ENCODE data around the gene CYBA.

The CYBA gene

GRCh38 chr16:88631920-88632586 is 18.8 kb downstream of the CYBA start:
- DNase-seq (ENCODE audit: low read depth in 2 of 2) = no peak

GRCh38 chr16:88631384-88631783 is 19.5 kb downstream of the CYBA start:
- no peak for DNase-seq (ENCODE audit: low read depth in 2 of 2)

- DNase-seq (ENCODE audit: low read depth in 2 of 2) = no peak
Observed at GRCh38 chr16:88630941-88631340, 19.9 kb downstream of the CYBA start.

- no peak for DNase-seq (ENCODE audit: low read depth in 2 of 2)
Observed at GRCh38 chr16:88630433-88630832, 20.4 kb downstream of the CYBA start.

- DNase-seq (ENCODE audit: low read depth in 2 of 2) = no peak
Observed at GRCh38 chr16:88629835-88630234, 21.0 kb downstream of the CYBA start.

- no peak for DNase-seq (ENCODE audit: low read depth in 2 of 2)
Observed at GRCh38 chr16:88628512-88628974, 22.3 kb downstream of the CYBA start.

GRCh38 chr16:88627531-88628411 is 23.1 kb downstream of the CYBA start:
- DNase-seq (ENCODE audit: low read depth in 2 of 2) = no peak

- no peak for DNase-seq (ENCODE audit: low read depth in 2 of 2)
Observed at GRCh38 chr16:88626646-88627045, 24.2 kb downstream of the CYBA start.

GRCh38 chr16:88624977-88625576 is 25.8 kb downstream of the CYBA start:
- no peak for DNase-seq (ENCODE audit: low read depth in 2 of 2)

- DNase-seq (ENCODE audit: low read depth in 2 of 2) = no peak
Observed at GRCh38 chr16:88624481-88624880, 26.4 kb downstream of the CYBA start.

- DNase-seq (ENCODE audit: low read depth in 2 of 2) = no peak
Observed at GRCh38 chr16:88623858-88624257, 27.0 kb downstream of the CYBA start.

- no peak for DNase-seq (ENCODE audit: low read depth in 2 of 2)
Observed at GRCh38 chr16:88622866-88623265, 28.0 kb downstream of the CYBA start.

- DNase-seq (ENCODE audit: low read depth in 2 of 2) = no peak
Observed at GRCh38 chr16:88622125-88622524, 28.7 kb downstream of the CYBA start.

- DNase-seq (ENCODE audit: low read depth in 2 of 2) = no peak
Observed at GRCh38 chr16:88619859-88620815, 30.7 kb downstream of the CYBA start.

- no peak for DNase-seq (ENCODE audit: low read depth in 2 of 2)
Observed at GRCh38 chr16:88618956-88619667, 31.7 kb downstream of the CYBA start.

- DNase-seq (ENCODE audit: low read depth in 2 of 2) = no peak
Observed at GRCh38 chr16:88618182-88618955, 32.5 kb downstream of the CYBA start.

- no peak for DNase-seq (ENCODE audit: low read depth in 2 of 2)
Observed at GRCh38 chr16:88617268-88618031, 33.4 kb downstream of the CYBA start.

- no peak for DNase-seq (ENCODE audit: low read depth in 2 of 2)
Observed at GRCh38 chr16:88616736-88617135, 34.1 kb downstream of the CYBA start.

- DNase-seq (ENCODE audit: low read depth in 2 of 2) = no peak
Observed at GRCh38 chr16:88616320-88616719, 34.5 kb downstream of the CYBA start.
